Neural cell (in vitro differentiated cells): Measurements from ENCODE around the gene WNT7B. TPM values are rescaled to one million over a fixed set of nuclear protein-coding genes. Genes with fewer than 3 reads are reported as not detected.

Experiments used
- H2AFZ ChIP-seq: fragments of 200-600, 300-800 bp; sonication (generic), shearing (Covaris generic); 2 replicates; pipeline ENCODE4 v1.6.0; 2014; ENCODE audit warnings: low read depth, mild to moderate bottlenecking, antibody characterized with exemption, low read length, moderate library complexity
- H3F3A ChIP-seq: fragments of 200-600 bp; shearing (Covaris generic); 2 replicates; pipeline ENCODE4 v1.6.1; 2016; ENCODE audit warnings: mild to moderate bottlenecking, moderate library complexity, mixed read lengths, antibody characterized with exemption, low read length; ENCODE audit not compliant: insufficient read depth, poor library complexity, severe bottlenecking
- H3K27ac ChIP-seq: fragments of 200-600, 300-800 bp; sonication (generic), shearing (Covaris generic); 2 replicates; pipeline ENCODE4 v1.5.1; 2014; ENCODE audit warnings: mild to moderate bottlenecking, low read length, moderate library complexity
- H3K27me3 ChIP-seq: fragments of 300-800, 200-600 bp; sonication (generic), shearing (Covaris generic); 2 replicates; pipeline ENCODE4 v1.6.0; 2014; ENCODE audit warnings: mild to moderate bottlenecking, low read depth, low read length, moderate library complexity; ENCODE audit not compliant: insufficient read depth
- H3K36me3 ChIP-seq: fragments of 300-800, 200-600 bp; sonication (generic), shearing (Covaris generic); 2 replicates; pipeline ENCODE4 v1.5.1; 2014; ENCODE audit warnings: mild to moderate bottlenecking, antibody characterized with exemption, low read length, moderate library complexity; ENCODE audit not compliant: insufficient read depth
- H3K4me2 ChIP-seq: fragments of 300-800, 200-600 bp; sonication (generic), shearing (Covaris generic); 2 replicates; pipeline ENCODE4 v1.6.0; 2014; ENCODE audit warnings: mild to moderate bottlenecking, low read length
- H3K4me3 ChIP-seq: fragments of 300-800, 200-600 bp; sonication (generic), shearing (Covaris generic); 2 replicates; pipeline ENCODE4 v1.5.1; 2014; ENCODE audit warnings: mild to moderate bottlenecking, low read length, moderate library complexity
- H3K79me2 ChIP-seq: fragments of 200-600 bp; shearing (Covaris generic); replicated peaks from 2 replicates; pipeline ENCODE4 v1.6.0; 2014; ENCODE audit warnings: mild to moderate bottlenecking, low read length, moderate library complexity; ENCODE audit not compliant: insufficient read depth
- H3K9ac ChIP-seq: fragments of 300-800, 200-600 bp; sonication (generic), shearing (Covaris generic); 2 replicates; pipeline ENCODE4 v1.6.1; 2016; ENCODE audit warnings: mild to moderate bottlenecking, low read length, mixed read lengths
- H3K9me2 ChIP-seq: fragments of 200-600 bp; shearing (Covaris generic); 2 replicates; pipeline ENCODE4 v1.6.1; 2016; ENCODE audit warnings: mild to moderate bottlenecking, low read length, mixed read lengths; ENCODE audit not compliant: insufficient read depth
- H3K9me3 ChIP-seq: fragments of 200-600, 300-800 bp; sonication (generic), shearing (Covaris generic); 2 replicates; pipeline ENCODE4 v1.6.1; 2016; ENCODE audit warnings: mild to moderate bottlenecking, mixed run types, low read length, moderate library complexity, mixed read lengths
- H4K20me1 ChIP-seq: fragments of 200-600 bp; shearing (Covaris generic); 2 replicates; pipeline ENCODE4 v1.6.1; 2016; ENCODE audit warnings: mild to moderate bottlenecking, mixed run types; ENCODE audit not compliant: insufficient read depth
- CTCF ChIP-seq: fragments of 450-650 bp; IDR thresholded peaks from 2 replicates; pipeline ENCODE4 v1.5.1; 2014; ENCODE audit warnings: antibody characterized with exemption, mild to moderate bottlenecking, moderate library complexity; ENCODE audit not compliant: poor library complexity, severe bottlenecking
- EP300 ChIP-seq: fragments of 450-650 bp; conservative IDR thresholded peaks from 2 replicates; pipeline ENCODE4 v1.6.1; 2014; ENCODE audit warnings: antibody characterized with exemption, mild to moderate bottlenecking, moderate library complexity; ENCODE audit not compliant: poor library complexity, severe bottlenecking
- EZH2 ChIP-seq: fragments of 200-600, 300-800 bp; shearing (Covaris generic), sonication (generic); IDR thresholded peaks from 2 replicates; pipeline ENCODE4 v1.6.1; 2014; ENCODE audit warnings: antibody characterized with exemption, low read length, borderline replicate concordance, mild to moderate bottlenecking; ENCODE audit not compliant: insufficient read depth, poor library complexity, severe bottlenecking
- MXI1 ChIP-seq: fragments of 450-650 bp; conservative IDR thresholded peaks from 2 replicates; pipeline ENCODE4 v1.6.1; 2014; ENCODE audit warnings: antibody characterized with exemption, mild to moderate bottlenecking; ENCODE audit not compliant: poor library complexity, severe bottlenecking
- POLR2AphosphoS5 ChIP-seq: IDR thresholded peaks from 2 replicates; pipeline ENCODE4 v1.6.1; 2012
- RAD21 ChIP-seq: fragments of 450-650 bp; conservative IDR thresholded peaks from 2 replicates; pipeline ENCODE4 v1.6.1; 2014; ENCODE audit warnings: antibody characterized with exemption, mild to moderate bottlenecking, moderate library complexity
- REST ChIP-seq: IDR thresholded peaks from 2 replicates; pipeline ENCODE4 v1.6.1; 2012; ENCODE audit warnings: borderline replicate concordance
- SMC3 ChIP-seq: fragments of 450-650 bp; conservative IDR thresholded peaks from 2 replicates; pipeline ENCODE4 v1.6.1; 2014; ENCODE audit warnings: antibody characterized with exemption, mild to moderate bottlenecking, moderate library complexity; ENCODE audit not compliant: poor library complexity
- TAF1 ChIP-seq: IDR thresholded peaks from 2 replicates; pipeline ENCODE4 v1.6.1; 2012; ENCODE audit warnings: low read depth
- polyA plus RNA-seq: library from polyadenylated mRNA; depleted of rRNA; stranded (reverse); fragments of >200 nt; gene quantifications from 2 replicates; pipeline ENCODE4 v1.2.3, GENCODE V29; 2014

The WNT7B gene
- polyA plus RNA-seq, 1 donor from 2014 or later: 0.16 TPM

GRCh38 chr22:45917700-45918458, 59.1 kb downstream of the WNT7B start:
- Histone ChIP-seq H3K27ac (no peak overlapping the region), H2AFZ (no peak overlapping the region), H3K4me2 (no peak overlapping the region), H3K9me2 (no peaks in the 10 kb centered on the region), H3F3A (no peaks in the 10 kb centered on the region), H3K79me2 (no peaks in the 10 kb centered on the region), H4K20me1 (no peaks in the 10 kb centered on the region), H3K9me3 (no peaks in the 10 kb centered on the region), H3K4me3 (no peak overlapping the region), H3K36me3 (no peaks in the 10 kb centered on the region), H3K27me3 (no peaks in the 10 kb centered on the region), H3K9ac (no peak overlapping the region)
- TF ChIP-seq TAF1: no peak
- no peak for TF ChIP-seq POLR2AphosphoS5
- no peak for TF ChIP-seq RAD21
- TF ChIP-seq CTCF: no peak
- no peak for TF ChIP-seq EP300

GRCh38 chr22:45917146-45917545, 59.8 kb downstream of the WNT7B start:
- Histone ChIP-seq H3K79me2 (no peaks in the 10 kb centered on the region), H3K9me3 (no peaks in the 10 kb centered on the region), H3K9me2 (no peaks in the 10 kb centered on the region), H3K27ac (no peak overlapping the region), H3K27me3 (no peaks in the 10 kb centered on the region), H3K9ac (no peak overlapping the region), H3K4me2 (no peak overlapping the region), H3K4me3 (no peak overlapping the region), H2AFZ (no peak overlapping the region), H3F3A (no peaks in the 10 kb centered on the region), H4K20me1 (no peaks in the 10 kb centered on the region), H3K36me3 (no peaks in the 10 kb centered on the region)
- TF ChIP-seq RAD21 (no peak), MXI1 (no peak), REST (no peak), SMC3 (no peak), TAF1 (no peak), CTCF (no peak), EZH2 (no peak), POLR2AphosphoS5 (no peak), EP300 (no peak)
